NOMO-1 (cell line): ENCODE measurements around the gene DZIP3.
"Not testable (repeated sequence)": the region's sequence is repeated elsewhere in the genome, so short reads cannot be mapped to it uniquely, and the experiment has no call there.

Experiments used
- DNase-seq, 2 experiments: peaks; one replicate each; lab custom pipeline; 2025; ENCODE audit not compliant: unreplicated experiment in 2 of 2; lab: John Stamatoyannopoulos, UW

DZIP3 gene

DNA sequence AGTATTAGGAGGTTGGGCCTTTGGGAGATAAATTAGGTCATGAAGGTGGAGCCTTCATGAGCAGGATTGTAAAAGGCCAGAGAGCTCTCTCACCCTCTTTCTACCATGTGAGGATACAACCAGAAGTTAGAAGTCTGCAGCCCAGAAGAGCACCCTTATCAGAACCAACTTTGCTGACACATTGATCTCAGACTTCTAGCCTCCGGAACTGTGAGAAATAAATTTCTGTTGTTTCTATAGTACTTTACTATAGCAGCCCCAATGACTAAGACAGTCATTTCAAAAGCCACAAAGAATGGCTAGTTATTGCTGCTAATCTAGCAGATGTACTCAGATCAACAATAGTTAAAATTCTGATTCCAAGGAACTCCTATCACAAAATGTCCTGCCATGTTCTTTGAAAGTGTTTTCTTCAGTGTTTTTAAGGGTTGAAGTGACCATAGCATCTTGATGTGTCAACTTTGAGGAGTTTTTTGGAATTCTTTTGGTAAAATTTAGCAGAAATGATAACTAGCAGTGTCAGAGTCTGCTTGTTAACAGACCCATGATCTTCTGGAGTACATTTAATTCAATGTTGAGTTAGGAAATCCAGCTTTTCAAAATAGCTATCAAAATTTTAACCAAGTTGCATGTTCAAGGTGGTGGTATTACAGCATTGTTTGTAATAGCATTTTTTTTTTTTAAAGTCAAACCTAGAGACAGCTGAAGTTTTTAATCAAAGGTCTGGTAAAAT is 10.3 kb downstream of the DZIP3 start:
- no peak for DNase-seq

- no peak for DNase-seq
Observed at GRCh38 chr3:108602249-108602934, 12.9 kb downstream of the DZIP3 start.

- DNase-seq = no peak
Observed at GRCh38 chr3:108602935-108603294, 13.4 kb downstream of the DZIP3 start.

- DNase-seq = no peak
Observed at GRCh38 chr3:108603691-108604090, 14.2 kb downstream of the DZIP3 start.

- DNase-seq = no peak
Observed at GRCh38 chr3:108605028-108605427, 15.5 kb downstream of the DZIP3 start.

- DNase-seq = no peak
Observed at GRCh38 chr3:108605491-108605890, 16.0 kb downstream of the DZIP3 start.

- no peak for DNase-seq
Observed at GRCh38 chr3:108608750-108609149, 19.2 kb downstream of the DZIP3 start.

GRCh38 chr3:108610651-108611050 is 21.1 kb downstream of the DZIP3 start:
- DNase-seq = no peak

GRCh38 chr3:108616090-108616489 is 26.6 kb downstream of the DZIP3 start:
- DNase-seq = not testable (repeated sequence)

- no peak for DNase-seq
Observed at GRCh38 chr3:108620250-108620649, 30.7 kb downstream of the DZIP3 start.

DNA sequence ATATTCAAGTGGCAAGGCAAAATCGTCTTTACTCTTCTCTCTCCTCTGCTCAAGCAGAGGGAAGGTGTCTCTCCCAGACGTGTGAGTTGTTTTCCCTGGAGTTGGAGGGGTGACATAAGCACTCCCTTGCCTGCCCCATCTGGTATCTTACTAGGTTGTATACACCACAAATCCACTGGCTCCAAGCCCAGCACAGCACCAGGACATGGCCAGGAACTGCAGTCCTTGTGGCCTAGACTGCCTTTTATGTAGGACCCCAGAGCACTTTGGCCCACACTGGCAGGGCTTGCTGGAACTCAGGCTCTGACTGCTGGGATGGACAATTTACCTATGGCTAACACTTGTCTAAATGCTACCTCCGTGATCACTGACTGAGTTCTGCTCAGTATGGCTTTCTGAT is 34.0 kb downstream of the DZIP3 start:
- DNase-seq = no peak

- no peak for DNase-seq
Observed at GRCh38 chr3:108629974-108630373, 40.5 kb downstream of the DZIP3 start.

DNA sequence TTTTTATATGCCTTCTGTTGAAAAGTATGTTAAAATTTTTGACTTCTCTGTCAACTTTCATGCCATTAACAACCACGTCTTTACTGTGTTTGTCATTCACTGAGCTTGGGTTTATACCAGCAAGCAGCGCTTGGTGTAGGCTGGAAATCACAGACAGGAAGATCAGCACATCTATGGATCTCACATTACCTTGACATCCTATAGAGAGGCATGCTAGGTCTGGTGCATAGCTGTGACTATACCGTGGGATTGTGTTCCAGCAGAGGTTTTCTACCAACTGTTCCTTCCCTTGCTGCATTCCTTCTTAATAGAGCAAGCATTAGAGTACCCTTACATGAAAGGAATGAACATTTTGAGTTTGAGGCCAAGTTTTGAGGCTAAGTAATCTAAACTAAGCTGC is 53.0 kb downstream of the DZIP3 start:
- DNase-seq = no peak

- no peak for DNase-seq
Observed at GRCh38 chr3:108645364-108645763, 55.8 kb downstream of the DZIP3 start.

GRCh38 chr3:108655664-108656063 is 66.1 kb downstream of the DZIP3 start:
- DNase-seq = not testable (repeated sequence)

DNA sequence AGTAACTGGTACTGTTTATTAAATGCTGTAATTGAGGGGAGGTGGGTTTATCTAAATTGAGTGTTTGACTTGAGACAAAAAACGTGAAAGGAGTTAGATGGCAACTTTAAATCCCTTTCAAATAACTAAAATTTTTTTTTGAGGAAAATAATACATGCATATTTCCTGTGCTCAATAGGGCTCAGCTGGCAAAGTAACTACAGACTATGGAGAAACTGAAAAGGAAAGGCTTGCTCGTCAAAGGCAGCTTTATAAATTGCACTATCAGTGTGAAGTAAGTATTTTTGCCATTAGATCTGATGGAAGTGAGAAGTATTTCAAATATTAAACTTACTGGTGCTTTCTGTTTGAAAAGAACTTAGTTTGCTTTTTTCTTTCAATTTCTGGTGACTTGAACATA is 72.2 kb downstream of the DZIP3 start:
- peak in 1 of 2 experiments; percentile 1 for DNase-seq

DNA sequence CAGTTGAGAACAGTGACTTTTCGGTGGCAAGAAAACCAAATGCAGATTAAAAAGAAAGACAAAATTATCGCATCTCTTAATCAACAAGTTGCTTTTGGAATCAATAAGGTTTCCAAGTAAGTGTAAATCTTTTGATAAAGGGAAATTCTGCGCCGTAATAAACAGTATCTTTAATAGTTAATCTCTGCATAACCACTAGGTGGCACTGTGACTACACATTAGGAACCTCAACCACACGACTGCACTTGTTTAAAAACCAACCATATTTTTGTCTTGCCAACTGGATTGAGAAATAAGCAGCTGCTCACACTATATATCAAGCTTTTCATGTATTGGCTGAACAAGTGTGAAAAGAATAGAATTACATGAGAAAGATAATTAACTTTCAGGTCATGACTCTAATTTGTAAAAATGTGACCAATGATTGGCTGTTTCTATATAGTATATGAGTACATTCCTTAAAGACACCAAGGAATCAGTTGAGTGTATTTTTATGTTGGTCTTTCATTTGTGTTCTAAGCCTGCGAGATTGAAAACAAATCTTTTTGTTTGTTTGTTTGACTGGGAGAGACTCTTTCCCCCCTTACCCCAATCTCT is 72.7 kb downstream of the DZIP3 start:
- DNase-seq = peak; percentile 12 to 88

- no peak for DNase-seq
Observed at GRCh38 chr3:108664266-108664665, 74.7 kb downstream of the DZIP3 start.

GRCh38 chr3:108667312-108667711 is 77.8 kb downstream of the DZIP3 start:
- no peak for DNase-seq

GRCh38 chr3:108669208-108669607 is 79.7 kb downstream of the DZIP3 start:
- DNase-seq = peak in 1 of 2 experiments; percentile 8

DNA sequence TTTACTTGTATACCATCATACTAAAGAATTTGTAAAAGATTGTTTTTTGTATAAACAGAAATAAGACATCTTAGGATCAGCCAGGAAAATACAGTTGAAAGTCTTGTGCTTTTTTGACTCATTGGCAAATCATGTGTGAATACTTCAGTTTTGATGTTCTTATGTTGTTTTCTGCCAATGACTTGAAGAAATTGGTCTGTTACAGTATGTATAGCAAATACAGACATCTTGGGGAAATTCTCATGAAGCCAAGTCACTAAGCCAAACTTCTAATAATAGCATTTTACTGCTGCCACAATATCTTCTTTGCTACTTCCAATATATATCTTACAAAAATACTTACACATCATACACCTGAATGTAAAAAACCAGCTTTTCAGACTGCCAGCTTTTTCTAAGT is 83.2 kb downstream of the DZIP3 start:
- DNase-seq = no peak
